B cell (primary cell): ENCODE data around the gene KIF18A.

Experiments used
- CTCF ChIP-seq: fragments of 200-600 bp; IDR thresholded peaks from one replicate; pipeline ENCODE4 v1.8.0; 2022; ENCODE audit warnings: antibody characterized with exemption, mild to moderate bottlenecking
- EZH2 ChIP-seq: IDR thresholded peaks from 2 replicates; pipeline ENCODE4 v1.6.1; 2012; ENCODE audit warnings: borderline replicate concordance, low read depth, mild to moderate bottlenecking, moderate library complexity, low read length; ENCODE audit not compliant: insufficient read depth, poor library complexity, severe bottlenecking

- TF ChIP-seq CTCF (no peak), EZH2 (no peak)
Measured at GRCh38 chr11:28144808-28145207, 36.9 kb upstream of the KIF18A start.
